GM10847 (cell line): Measurements from ENCODE around the gene AGBL1.

Experiments used
- POLR2A ChIP-seq: IDR thresholded peaks from 2 replicates; pipeline ENCODE4 v1.6.1; 2011; ENCODE audit not compliant: insufficient read length; ENCODE audit errors: extremely low read depth

Gene AGBL1

DNA sequence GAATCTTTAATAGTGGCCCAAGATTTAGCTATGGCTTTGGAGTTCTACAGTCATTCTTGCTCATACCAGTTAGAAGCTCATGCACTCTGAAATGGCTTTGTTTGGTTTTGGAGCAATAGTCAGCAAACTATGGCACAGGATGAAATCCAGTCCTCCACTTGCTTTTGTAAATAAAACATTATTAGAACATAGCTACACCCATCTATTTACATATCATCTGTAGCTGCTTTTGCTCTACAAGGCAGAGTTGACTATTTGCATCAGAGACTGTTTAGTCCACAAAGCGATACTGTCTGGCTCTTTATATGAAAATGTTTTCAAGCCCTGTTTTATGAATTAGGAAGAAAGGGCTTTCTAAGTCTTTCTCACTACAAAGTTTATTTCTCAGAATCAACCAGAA lies 716.9 kb downstream of the AGBL1 start:
- TF ChIP-seq POLR2A = no peak

DNA sequence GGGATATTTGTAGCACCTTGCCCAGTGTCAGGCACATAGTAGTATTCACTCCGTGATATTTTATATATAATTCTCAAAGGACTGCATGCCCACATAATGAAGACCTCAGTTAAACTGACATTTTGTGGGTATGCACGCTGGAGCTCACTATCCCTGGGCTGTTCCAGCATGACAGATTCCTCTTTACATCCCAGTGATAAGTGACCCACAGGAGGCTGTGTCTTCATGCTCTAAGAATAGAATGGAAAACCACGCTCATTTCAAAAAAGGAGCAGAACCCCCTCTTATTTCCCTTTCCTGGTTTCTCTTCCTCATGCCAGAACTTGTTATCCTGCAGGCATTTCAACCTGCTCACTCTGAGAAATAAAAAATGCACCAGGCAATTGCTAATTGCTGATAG lies 717.5 kb downstream of the AGBL1 start:
- TF ChIP-seq POLR2A = no peak

DNA sequence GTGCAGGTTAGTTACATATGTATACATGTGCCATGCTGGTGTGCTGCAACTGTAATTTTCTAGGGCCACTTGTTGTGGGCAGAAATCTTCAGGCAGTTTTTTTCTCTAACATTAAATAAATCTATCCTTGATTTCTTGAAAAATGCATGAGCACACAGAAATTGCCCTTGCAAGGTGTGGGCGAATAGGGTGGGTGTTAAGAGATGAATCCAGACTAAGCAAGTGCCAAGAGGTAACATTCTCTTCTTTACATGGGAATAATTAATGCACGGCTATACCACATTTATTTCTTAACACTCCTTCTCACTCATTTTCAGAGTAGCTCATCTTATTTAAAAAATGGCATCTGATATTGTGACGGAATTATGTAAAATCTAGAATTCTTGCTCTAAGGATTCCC lies 719.6 kb downstream of the AGBL1 start:
- TF ChIP-seq POLR2A = no peak

DNA sequence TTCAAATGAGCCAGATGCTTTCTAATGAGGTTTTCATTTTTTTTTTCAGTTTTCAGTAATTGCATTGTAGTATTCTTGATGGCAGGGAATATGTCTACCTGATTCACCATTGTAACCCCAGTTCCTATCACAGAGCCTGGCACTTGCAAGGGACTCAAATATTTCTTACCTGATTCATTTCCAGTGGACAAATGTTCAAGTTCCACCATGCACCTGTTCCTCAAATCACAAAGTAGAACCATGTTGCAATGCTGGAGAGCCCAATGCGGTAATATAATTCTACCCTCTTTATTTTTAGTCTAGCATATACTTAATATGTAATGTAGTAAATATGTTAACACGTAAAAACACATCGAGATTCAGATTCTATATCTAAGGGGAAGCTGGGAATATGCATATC lies 722.6 kb downstream of the AGBL1 start:
- TF ChIP-seq POLR2A = no peak

DNA sequence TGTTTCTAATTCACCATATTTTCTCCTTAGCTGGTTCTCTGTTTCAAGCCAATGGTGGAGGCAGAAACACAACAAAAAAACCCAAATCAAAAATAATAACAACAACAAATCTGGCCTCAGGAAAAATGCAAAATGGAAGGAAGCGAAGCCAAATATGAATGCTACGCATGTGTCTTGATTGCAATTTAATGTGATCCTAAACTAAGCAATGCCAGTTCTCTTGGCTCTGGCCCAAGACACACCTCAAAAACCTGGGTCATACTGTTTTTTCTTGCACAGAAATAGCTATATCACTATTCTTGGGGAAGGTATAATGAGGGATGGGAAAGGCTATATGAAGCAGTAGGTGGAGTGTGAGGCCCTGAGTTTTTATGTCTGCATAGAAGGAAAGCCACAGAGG lies 724.7 kb downstream of the AGBL1 start:
- TF ChIP-seq POLR2A = no peak

DNA sequence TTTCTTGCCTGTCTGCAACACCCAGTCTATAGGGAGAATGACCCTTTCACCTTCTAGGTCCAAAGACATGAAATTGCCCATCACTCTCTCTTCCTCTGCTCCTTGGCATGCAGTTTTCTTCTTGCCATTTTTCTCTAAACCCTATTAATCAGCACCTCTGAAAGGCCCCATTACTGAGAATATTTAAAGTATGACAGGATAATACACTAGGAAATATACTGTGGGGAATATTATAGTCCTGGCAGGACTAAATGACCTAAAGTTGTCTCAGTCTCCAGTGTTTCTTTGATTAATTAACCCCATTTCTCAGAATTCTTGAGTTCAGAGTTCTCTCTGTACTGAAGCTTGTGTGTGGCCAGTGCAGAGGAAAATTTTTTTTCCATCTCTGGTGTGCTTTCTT lies 730.7 kb downstream of the AGBL1 start:
- no peak for TF ChIP-seq POLR2A

DNA sequence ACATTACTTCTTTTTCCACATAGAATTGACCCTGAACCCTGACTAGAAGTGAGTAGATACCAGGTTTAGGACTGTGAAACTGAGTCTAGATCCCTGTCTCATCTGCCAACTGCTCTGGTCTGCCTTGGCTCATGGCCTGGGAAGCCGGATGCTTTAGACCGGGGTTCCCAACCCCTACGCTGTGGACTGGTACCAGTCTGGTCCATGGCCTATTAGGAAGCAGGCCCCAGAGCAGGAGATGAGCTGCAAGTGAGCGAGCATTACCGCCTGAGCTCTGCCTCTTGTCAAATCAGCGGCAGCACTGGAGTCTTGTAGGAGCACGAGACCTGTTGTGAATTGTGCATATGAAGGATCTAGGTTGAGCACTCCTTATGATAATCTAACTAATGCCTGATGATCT lies 734.2 kb downstream of the AGBL1 start:
- no peak for TF ChIP-seq POLR2A

DNA sequence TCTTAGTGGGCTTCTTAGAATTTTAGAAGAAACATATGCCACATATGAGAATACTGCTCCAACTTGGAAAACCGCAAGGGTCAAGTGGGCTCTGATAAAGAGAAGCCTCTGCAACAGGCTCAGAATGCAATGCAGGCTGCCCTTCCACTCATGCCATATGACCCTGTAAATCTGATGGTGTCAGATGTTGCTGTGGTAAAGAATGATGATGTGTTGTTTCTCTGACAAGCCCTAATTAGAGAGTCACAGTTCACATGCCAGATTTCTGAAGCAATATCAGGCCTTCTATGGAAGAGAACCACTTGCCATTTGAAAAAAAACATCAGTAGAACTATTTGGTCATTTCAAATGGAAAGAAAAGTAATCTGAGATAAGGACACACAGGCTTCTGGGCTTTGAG lies 749.6 kb downstream of the AGBL1 start:
- TF ChIP-seq POLR2A = no peak

DNA sequence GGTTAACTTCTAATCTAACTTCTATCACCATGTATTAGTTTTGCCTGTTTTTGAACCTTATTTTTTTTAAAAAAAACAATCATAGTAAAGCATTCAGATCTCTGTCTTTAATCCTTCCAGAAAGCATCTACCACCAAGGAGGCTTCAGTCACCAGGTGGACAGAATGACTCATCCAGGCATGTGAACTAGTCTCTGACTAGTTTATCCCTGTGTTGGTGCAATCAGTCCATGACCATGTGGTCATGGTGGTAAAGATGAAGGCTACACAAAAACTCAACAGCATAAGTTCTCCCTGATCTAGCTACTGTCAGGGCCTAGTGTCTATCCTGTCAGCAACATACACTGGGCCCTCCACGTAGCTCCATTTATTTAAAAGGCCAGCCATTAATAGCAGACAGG lies 750.6 kb downstream of the AGBL1 start:
- no peak for TF ChIP-seq POLR2A

DNA sequence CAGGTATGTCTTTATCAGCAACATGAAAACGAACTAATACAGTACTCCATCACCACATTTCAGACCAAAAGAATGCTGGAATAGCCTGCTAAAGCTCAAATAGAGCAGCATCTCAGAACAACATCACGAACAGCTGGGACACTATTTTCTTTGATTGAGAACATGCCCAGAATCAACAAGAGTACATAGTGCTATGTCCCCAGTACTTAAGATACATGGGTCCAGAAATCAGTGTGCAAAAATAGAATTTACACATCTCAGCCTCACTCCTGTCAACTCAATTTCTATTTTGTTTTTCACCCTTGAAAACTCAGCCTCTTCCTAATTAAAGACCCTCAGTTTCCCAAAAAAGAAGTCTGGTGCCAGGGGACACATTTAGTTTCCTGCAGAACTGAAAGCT lies 753.9 kb downstream of the AGBL1 start:
- no peak for TF ChIP-seq POLR2A

DNA sequence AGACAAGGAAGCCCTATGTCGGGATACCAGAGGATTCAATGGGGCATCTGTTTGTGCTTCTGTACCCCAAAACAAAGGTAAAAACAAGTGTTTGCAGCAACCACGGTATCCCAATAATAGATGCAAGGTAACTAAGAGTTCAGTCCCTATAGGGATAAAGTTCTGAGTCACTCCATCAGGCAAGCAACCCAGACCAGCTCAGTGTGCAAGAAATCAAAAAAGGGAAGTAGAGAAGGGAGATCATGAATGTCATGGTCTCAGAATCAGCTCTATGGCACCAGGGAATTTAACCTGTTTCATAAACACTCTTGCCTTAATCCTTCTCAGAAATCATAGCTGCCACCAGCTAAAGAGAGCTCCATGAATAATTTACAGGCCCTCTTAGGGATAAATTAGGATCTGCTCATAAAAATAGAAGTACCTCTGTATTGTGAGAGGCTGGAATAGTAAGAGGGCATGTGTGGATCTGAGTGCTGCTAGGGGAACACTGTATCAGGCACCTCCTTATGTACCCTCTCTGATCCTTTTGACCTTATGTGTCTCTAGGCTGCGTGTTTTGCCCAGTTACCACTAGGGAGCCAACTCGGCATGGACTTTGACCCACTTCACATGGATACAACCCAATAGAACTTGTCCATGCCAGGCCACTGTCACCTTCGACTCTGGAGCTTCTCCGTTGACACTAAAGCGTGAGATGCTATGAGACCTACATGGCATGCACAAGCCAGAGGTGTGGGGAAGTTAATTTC lies 754.6 kb downstream of the AGBL1 start:
- no peak for TF ChIP-seq POLR2A

DNA sequence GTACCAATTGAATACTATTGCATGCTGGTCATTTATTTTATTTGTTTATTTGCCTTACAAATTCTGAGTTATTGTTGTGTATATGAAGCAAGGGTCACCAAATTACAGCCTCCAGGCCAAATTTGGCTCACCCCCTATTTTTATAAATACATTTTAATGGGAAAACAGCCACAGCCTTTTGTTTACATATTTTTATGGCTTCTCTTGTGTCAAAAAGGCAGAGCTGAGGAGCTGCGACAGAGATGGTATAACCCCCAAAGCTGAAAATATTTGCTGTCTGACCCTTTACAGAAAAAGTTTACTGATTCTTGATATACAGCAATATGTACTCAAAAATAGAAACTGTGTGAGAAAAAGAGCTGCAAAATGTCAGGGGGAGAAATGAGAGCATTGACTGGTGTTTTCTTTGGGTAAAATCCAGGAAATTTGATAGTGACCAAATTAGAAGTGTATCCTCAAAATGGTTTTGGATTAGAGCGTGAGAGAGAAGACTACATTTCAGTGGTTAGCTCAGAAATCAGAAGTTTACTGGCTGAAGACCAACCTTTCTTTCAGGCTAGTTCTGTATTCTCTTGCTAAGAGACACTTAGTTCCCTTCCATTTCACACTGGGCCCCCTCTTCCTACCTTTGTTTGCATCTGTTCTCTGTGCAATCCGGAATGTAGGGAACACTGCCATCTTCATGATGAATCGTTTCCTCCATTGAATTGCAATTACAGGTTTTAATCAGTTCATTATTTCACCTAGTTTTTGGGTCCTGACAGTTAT lies 757.8 kb downstream of the AGBL1 start:
- TF ChIP-seq POLR2A = no peak

DNA sequence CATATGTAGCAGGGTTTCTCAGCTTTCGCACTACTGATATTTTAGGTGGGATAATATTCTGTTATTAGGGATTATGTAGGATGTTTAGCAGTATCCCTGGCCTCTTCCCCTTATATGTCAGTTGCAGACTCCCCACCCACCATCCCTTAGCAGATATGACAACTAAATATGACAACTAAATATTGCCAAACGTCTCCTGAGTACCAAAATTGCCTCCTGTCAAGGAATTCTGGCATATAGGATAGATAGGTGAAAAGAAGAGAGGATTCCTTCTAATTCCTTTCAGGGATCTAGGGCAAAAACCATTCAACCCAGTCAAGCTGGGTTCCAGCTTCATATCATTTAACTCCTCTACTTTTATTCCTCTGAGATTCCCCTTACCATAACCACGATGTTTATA lies 759.8 kb downstream of the AGBL1 start:
- TF ChIP-seq POLR2A = no peak

DNA sequence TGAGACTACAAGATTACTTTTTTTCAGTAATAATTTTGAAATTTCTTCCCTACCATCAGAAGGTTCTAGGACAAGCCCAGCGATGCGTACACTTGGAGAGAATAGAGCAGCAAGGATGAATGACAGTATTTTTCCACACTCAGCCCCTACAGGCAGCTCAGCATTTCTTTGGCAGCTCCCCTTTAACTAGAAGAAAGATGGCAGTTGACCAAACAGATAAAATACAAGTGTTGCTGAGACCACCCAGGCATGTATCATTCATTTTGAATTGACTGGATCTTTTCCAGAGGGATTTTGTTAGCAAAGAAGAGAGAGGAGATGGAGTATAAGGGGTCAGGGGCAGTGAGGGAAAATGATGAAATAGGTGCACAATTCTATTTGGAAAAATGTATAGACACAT lies 761.3 kb downstream of the AGBL1 start:
- no peak for TF ChIP-seq POLR2A

DNA sequence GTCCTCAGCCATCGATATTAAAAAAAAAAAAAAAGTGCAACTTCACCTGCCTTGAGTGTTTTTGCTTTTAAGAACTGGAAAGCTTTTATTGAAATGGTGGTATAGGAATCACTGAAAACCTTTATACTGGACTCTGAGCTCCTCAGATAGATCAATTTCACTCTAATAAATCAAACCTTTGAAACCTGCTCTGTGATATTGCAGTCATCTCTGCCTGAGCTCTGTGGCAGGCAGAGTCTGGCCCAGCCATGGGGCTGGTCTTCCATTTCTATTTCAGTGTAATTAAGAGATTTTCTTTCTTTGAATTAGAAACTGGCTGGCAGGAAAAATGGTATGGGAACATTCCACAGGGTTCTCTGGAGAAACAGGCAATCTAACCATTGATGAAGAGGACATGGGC lies 762.5 kb downstream of the AGBL1 start:
- TF ChIP-seq POLR2A = no peak

DNA sequence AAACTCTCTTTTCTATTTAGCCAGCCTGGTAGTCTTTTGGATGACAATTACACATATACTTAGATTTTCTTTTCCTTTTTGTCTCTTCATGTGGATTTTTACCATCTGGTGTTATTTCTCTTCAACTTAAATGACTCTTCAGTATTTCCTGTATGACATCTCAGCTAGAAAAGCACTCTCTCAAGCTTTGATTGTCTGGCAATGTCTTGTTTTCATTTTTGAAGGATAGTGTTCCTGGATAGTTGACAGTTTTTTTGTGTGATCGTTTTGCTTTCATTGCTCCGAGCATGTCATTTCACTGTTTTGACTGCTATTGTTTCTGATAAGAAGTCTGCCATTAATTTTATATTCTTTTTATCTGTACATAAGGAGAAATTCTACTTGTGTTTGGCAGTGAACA lies 766.4 kb downstream of the AGBL1 start:
- no peak for TF ChIP-seq POLR2A

DNA sequence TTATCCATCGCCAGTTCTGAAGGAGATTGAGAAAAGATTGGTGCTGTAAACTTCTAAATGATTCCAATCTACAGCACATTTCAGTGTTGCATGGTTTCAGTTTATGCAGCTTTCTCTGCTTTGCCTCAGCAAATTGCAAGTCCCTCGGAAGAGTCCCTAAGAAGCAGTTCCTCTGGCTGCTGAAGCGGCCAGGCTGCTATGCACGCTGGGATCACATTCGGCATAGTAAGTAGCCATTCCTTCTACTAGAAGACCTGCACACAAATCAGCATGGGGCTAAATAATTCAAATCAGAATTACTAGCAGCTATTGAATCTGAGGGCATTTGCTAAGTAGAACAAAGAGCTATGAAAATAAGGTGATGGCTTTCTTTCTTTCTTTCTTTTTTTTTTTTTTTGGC lies 769.5 kb downstream of the AGBL1 start:
- no peak for TF ChIP-seq POLR2A
